Hematopoietic multipotent progenitor cell treated with erythropoietin and hydrocortisone succinate and interleukin-3 and kit ligand, for 17 days (in vitro differentiated cells): Measurements from ENCODE around the gene UBE3D.
"Not testable (repeated sequence)": the region's sequence is repeated elsewhere in the genome, so short reads cannot be mapped to it uniquely, and the experiment has no call there.

Source experiments
- DNase-seq: peaks from one replicate; pipeline ENCODE4 v3.0.0-alpha.2; 2015; ENCODE audit warnings: low spot score

UBE3D gene

DNA sequence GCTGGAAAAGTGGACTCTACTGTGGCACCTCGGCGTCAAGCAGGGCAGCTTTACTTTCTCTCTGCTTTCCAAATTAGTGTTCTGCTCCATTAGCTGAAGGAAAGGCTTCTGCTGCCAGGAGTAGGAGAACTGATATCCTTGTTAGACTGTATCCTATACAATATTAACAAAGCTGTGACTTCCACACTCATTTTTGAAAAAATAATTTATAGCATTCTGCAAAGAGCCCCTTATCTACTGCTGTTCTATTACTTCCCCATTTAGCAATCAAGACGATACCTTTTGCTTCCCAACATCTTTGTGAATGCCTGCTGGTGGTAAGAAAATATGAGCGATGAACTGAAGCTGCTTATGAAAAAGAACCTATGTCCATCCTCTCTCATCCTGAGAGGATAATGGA is 151.1 kb downstream of the UBE3D start:
- DNase-seq, result no peak

DNA sequence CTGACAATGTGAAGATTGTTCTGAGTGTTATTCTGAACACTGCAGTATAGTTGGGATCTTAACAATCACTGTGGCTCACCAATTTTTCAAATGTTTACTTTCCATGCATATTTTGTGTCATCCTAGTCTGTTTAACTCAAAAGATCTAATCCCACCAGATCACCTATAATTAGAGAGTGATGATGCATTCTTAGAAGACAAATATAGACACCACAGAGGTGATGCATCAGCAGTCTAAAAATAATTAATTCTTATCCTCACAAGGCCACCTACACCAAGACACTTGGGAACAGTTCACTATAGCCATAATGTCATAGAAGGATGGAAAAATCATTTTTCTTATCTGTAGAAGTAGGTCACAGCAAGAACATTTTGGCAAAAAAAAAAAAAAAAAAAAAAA is 154.8 kb downstream of the UBE3D start:
- DNase-seq, result no peak

DNA sequence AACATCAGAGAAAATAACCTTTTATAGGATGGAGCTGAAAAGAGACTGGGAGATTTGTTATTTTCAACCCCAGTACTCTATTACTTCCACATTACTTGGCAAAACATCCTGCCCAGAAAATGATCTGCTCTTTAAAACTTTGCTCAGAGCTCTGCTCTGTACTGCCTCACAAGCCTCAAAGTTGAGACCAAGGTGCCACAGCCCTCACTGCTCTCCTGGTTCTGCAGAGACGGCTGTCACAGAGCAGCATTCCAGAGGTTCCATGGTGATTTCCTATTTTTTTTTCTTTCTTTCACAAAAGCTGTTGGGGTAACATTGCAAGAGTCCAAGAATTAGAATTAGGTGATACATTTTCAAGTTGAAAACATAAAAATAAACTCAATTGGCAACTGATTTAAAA is 155.2 kb downstream of the UBE3D start:
- no peak for DNase-seq

DNA sequence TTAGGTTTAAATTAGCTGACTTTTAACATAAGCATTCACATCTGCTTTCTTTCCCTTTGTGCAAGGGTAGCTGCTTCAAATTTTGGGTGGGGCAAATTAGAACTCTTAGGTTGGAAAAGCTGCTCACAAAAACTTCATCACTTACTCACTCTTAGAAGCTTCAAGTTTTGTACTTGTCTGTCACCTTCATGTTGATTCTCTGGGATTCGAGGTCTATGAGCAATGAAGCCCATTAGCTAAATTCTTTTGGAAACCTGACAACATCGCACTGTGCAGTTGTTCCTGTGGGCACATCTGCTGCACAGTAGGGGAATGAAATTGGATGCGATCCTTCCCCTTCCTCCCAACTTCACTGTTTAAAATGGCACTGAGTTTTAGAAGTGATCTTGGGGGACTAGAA is 156.1 kb downstream of the UBE3D start:
- DNase-seq, result no peak

DNA sequence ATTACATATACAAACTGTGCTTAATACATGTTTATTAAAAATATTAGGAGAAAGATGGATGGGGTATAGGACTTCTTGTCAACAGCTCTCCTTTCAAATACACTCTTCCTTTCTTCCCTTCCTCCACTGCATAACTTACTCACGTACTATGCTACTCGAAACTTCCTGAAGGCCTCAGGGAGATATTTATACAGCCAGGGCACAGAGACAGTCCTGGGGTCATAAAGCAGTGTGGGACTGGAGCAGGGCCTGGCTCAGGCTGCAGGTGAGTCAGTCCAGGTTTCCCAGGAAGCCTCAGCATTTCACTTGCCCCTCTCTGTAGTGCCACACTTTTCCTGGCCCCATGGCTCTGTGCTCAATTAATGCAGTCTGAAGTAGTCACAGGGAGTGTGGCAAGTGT is 157.0 kb downstream of the UBE3D start:
- DNase-seq, result no peak

DNA sequence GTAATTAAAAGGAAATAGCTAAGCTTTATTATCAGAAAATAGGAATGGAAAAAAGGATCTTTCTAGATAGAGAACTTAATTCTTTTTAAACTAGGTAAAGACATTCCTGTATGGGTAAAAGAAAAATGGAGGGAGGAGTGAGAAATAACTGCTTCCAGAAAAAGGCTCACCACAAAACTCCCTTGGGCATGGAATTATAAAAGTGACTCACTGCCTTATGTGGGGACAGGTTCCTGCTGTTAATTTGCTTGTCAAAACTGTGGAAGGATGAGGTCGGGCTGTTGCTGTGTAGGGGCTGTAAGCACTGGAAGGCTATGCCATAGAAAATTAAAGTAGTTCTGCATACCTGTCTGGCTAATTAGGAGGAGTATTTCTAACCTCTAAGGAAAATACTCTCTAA is 158.7 kb downstream of the UBE3D start:
- no peak for DNase-seq

DNA sequence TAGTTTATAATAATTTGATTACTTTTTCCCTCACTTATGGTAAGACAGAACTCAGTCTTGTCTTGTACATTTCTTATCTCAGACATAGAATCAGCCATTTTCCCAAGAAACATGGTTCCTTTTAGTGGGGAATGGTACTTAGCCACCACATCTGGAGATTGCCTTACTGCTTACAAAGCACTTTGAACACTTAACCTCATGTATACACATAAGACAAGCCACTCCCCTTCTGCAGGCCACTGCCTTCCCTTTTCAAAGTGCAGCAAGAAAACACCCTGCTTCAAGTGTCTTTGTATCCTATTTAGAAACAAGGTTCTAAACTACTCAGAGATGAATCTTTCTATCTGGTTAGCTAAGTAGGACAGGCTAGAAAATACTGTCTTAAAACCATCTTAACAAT is 159.2 kb downstream of the UBE3D start:
- DNase-seq, result no peak

DNA sequence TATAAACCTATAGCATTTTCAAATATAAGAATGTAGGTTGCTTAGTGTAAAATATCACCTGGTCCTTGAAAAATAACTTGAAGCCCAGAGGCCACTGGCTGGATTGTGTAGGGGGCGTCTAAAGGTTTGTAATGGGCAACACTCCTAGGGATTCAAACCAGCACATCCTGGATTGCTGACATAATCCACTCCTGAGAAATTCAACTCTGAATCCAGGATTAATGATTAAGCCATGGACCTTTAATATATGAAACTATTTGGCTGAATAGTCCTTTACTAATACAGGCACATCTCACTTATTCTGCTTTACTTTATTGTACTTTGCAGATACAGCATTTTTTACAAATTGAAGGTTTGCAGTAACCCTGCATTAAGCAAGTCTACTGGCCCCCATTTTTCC is 160.8 kb downstream of the UBE3D start:
- DNase-seq, result no peak

DNA sequence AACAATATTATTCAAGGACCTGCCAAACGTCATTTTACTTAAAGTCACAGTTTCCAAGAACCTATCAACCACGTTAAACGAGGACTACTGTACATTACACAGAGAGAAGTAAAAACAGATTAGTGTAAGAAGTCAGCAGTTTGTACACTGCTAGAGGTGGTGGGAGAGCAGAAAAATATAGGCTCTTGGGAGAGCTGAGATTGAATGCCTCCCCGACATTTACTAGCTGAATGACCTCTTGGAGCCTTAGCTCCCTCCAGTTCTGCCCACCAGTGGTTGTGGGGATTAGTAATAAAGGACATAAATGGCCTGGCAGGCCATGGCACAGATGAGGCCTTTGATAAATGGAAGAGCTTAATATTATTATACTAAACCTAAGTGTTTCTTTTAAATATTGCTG is 161.4 kb downstream of the UBE3D start:
- no peak for DNase-seq

DNA sequence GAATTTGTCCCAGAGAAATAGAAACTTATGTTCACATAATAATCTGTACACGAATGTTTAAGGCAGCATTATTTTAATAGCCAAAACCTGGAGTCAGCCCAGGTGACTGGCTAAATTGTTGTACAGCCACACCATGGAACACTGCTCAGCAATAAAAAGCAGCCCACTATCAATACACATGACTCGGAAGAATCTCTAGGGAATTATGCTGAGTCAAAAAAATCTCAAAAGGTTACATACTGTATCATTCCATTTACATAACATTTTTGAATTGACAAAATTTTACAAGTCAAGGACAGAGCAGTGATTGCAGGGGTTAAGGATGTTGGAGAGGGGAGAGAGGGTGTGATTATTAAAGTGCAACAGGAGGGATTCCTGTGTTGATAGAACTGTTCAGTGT is 163.4 kb downstream of the UBE3D start:
- DNase-seq, result no peak

DNA sequence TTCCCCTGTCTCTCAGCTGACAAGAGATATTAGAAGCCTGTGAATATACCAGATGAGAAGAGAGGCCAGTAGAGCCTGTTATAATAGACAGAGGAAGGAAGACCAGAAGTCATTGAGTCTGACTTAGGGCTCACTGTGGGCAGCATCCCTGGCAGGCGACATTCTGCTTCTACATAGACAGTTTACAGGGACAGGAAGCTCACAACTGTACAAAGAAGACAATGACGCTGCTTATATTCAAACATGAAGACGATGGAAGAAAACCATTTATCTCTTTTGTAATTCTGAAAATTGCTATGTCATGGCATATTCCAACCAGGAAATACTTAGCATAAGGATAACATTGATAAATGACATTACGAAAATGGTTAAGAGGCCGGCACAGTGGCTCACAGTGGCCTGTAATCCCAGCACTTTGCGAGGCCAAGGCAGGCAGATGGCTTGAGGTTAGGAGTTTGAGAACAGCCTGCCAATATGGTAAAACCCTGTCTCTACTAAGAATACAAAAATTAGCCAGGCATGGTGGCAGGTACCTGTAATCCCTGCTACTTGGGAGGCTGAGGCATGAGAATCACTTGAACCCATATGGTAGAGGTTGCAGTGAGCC is 170.9 kb downstream of the UBE3D start:
- no peak for DNase-seq

DNA sequence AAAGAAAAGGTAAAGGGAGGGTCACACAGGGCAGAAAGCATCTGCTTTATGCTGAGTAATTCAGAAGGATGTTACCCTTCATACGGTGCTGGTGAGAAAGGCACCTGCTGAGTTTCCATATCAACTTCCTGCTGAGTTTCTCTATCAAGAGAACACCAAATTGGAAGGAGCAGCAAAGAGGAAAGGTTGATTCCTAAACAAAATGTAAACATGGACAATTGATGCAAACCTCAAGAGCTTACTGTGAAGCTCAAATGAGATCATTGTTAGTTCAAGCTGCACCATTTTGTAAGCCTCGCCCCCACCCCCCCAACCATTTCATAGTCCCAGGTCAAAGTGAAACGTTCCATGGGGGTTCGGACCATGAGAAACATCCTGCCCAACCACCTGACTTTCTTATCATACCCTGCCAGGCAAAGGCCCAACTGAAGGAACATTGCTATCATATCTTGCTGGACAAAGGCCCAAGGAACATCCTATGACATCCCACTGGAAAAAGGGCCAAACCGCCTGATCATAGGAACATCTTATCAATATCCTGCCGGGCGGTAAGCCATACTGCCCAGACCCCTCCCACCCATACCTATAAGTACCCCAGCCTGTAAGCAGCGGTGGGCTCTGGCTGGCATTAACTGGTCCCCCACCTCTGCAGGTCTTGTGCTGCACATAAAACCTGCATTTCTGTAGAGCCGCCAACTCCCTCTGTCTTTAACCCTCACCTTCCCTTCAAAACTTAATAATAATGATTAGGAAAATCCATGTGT is 171.6 kb downstream of the UBE3D start:
- DNase-seq, result no peak

DNA sequence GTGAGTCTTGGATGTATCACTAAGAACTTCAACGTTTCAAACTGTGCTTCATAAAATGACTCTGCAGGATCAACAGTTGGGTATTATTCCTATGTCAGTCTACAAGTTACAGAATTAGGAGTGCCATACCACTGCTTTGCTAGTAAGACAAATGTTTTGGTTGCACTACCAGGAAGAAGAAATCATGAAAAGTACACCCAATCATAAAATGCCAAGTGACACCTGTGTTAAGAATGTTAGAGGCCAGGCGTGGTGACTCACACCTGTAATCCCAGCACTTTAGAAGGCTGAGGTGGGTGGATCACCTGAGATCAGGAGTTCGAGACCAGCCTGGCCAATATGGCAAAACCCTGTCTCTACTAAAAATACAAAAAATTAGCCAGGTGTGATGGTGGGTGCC is 174.1 kb downstream of the UBE3D start:
- not testable (repeated sequence) for DNase-seq

DNA sequence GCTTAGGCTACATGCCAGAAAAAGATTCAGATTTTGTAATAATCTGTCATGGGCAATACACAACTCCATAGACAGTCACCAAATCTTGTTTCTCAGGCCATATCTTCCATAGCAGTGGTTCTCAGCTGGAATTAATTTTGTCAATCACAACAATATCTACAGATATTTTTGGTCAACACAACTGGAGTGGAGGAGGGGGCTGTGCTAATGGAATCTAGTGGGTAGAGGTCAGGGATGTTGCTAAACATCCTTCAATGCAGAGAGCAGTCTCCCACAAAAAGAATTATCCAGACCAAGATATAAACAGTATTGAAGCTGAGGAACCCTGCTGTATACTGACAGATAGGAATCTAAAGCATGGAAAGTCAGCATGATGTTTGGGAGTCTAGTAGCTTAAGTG is 174.6 kb downstream of the UBE3D start:
- no peak for DNase-seq

DNA sequence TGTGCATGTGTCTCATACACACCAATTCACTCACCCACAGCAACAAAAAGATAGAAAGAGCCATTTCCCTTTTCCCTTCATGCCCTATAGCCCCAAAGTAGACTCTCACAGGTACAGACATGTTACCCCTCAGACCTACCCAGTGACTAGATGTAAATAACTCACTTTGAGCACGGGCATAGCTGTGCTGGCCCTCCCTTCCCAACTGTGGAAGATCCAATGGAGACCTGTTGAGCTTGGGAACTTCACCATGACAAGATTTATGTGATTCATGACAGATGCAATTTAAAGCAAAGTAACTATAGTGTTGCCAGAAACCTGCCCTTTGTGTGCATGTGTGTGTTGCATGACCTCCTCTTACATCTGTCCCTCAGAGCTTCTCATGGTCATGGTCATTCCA is 175.4 kb downstream of the UBE3D start:
- no peak for DNase-seq

DNA sequence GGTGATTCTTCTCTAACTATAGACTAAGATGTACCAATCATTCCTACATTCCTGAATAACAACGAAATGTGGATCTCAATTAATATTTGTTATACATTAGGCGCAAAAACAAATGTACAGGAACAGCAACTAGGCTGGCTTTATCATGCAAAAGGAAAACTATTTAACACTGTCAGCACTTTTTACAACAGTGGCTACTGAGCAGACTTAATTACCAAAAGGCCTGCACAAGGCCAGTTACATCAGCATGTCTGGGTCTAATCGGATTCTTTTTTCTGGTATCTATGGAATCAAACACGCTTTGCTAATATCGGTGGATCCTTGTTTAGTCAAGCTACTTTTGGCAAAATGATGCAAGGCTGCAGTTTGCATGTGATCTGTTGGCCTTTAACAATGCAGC is 176.5 kb downstream of the UBE3D start:
- no peak for DNase-seq

DNA sequence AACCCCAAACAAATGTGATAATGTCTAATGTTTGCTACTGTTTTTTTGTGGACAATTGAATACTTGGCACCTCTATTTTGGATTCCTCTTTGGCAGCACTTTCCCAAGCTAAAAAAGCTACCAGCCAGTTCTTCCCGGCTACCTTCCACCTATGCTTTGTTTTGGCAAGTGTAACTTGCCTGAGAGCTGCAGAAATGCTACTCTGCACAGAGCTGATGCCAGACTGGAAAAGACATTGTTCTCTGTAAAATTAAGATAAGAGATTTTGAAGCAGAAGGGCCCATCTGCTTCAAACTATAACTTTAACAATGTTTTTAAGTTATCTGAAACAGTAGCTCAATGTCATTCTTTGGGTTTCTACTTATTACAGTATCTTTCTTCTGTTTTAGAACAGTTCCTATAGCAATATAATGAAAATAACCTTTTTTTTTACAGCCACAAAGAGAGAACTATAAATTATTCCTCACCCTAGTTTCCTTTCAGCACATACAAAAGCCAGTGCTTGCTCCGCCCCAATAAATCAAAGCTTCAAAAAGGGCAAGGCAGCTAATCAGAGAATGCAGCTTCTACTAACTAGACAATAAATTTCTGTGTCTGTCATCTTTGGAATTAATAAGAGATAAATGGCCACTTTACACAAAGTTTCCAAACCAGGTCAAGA is 183.1 kb downstream of the UBE3D start:
- no peak for DNase-seq

DNA sequence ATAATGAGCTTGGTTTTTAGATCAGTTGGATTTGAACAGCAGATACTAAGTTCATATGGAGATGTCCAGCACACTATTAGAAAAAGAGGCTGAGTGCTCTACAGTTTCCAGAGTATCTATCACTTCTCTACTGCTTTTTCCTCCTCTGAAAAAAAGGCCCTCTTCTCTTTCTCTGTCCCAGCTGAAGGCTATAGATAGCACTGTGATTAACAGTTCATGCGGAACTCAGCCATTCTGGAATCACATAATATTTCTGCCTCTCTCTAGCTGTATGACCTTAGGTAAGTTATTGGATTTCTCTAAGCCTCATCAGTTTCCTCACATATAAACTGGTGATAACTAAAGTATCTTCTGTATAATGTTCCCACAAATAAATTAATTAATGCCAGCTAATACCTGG is 184.1 kb downstream of the UBE3D start:
- no peak for DNase-seq

DNA sequence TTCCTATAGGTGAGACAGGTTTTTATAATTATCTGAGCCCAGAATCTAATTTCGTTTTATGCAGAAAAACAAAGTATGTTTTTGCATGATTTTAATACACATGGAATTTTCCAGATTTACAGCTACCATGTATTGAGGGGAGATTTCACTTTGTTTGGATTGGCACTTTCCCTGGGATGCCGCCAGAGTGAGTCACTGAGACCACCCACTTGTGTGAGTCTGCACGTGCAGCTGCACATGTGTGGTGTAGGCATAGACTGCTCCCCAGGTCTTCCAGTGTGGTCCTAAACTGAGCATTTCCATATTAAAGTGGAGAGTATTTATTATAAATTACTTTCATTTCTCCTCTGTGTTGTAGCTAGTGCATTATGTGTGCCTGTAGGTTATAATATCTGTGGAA is 186.8 kb downstream of the UBE3D start:
- DNase-seq, result no peak

DNA sequence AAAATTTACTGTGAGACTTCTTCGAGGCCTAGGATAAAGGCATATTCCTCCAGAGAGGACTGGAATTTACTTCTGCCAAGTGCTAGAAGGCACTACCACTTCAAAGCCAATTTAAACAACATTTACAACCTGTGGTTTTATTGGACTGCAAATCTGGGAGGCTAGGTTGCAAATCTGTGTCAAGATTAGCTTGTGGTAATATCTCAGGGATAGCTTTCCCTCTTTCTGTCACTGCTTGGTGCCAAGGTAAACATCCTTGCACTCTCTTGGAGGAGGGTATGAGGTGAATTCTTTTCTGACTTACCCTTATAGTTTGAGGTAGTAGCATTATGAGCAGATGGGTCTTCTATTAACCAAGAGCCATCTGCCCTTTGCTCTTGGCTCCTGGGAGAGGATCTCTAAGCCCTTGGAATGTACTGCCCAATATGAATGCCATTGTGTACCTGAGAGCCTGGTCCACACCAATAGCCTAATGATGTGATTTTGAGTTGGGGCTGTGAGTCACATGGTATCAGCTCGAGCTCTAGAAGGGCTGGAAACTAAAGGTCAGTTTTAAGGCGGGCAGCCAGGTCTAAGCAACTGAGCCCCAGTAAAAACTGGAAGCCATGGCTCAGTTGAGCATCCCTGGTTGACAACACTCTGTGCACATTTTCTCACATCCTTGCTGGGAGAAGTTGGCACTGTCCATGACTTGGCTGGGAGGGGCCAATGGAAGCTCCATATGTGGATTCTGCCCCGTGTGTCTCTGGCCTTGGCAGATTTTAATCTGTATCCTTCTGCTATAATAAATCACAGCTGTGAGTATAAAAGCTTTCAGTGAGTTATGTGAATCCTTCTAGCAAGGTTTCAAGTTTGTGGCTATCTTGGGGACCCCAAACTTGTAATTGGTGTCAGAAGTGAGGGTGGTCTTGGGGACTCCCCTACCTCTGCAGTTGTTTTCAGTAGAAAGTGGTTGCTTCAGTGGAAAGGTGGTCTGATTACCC is 188.1 kb downstream of the UBE3D start:
- DNase-seq, result no peak

DNA sequence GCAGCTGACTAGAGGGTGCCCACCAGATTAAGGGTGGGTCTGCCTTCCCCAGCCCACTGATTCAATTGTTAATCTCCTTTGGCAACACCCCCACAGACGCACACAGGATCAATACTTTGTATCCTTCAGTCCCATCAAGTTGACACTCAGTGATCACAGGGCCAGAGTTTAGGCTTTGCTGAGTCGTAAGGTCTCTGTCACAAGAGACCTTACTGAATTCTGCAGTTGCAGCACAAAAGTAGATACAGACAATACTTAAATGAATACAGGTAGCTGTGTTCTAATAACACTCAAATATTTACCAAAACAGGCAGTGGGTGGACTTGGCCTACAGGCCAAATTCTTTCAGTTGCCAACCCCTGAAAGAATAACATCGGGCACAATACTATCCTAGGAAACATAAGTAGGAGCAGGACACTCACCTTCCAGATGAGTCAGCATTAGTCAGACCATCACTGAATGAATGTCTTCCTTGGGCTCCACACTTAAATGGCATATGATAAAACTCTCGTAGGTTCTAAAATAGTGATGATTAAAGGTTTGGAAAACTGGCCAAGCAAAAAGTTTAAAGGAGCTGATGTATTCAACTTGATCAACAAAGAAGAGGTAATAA is 190.0 kb downstream of the UBE3D start:
- DNase-seq, result no peak

DNA sequence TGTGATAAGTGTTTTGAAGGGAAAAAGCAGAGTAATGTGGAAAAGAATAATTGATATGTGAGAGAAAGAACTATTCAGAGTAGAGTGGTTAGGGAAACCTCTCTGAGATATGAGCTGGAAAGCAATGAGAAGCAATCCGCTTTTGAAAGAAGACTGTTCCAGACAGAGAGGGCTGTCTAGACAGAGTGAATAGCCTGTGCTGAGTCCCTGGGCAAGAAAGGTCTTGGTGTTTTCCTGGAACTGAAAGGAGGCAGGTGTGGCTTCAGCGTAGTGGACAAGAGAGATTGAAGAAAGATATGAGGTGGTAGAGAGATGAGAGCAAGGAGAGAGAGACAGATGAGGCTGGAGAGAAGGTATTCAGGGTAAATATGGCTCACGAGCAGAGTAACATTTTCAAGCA is 190.8 kb downstream of the UBE3D start:
- DNase-seq, result no peak
